Measurements from ENCODE around the gene ILRUN.
"Not testable (repeated sequence)": the region's sequence is repeated elsewhere in the genome, so short reads cannot be mapped to it uniquely, and the experiment has no call there.

Gene ILRUN

GRCh38 chr6:34696739-34697543 lies at the start of gene ILRUN:
TSS of gene ILRUN (minus strand) at chr6:34696767. CDS start at chr6:34696603, 164 bp downstream.
- peak; percentile 86 to 94 for DNase-seq

GRCh38 chr6:34745277-34746103 lies 48.9 kb upstream of the ILRUN start:
- no peak for DNase-seq

GRCh38 chr6:34744294-34744647 lies 47.7 kb upstream of the ILRUN start:
- DNase-seq = not testable (repeated sequence)

GRCh38 chr6:34743625-34744293 lies 47.2 kb upstream of the ILRUN start:
- no peak for DNase-seq

- DNase-seq = no peak
These were observed 45.5 kb upstream of the ILRUN start for GRCh38 chr6:34742094-34742493.

- no peak for DNase-seq
These were observed 40.3 kb upstream of the ILRUN start for GRCh38 chr6:34736823-34737222.

GRCh38 chr6:34731393-34732060 lies 35.0 kb upstream of the ILRUN start:
- no peak for DNase-seq

- DNase-seq = no peak
These were observed 33.3 kb upstream of the ILRUN start for GRCh38 chr6:34729631-34730470.

- DNase-seq = no peak
These were observed 29.5 kb upstream of the ILRUN start for GRCh38 chr6:34726055-34726454.

GRCh38 chr6:34723203-34723602 lies 26.6 kb upstream of the ILRUN start:
- DNase-seq = no peak

- DNase-seq = no peak
These were observed 25.9 kb upstream of the ILRUN start for GRCh38 chr6:34722451-34722850.

- not testable (repeated sequence) for DNase-seq
These were observed 23.6 kb upstream of the ILRUN start for GRCh38 chr6:34720160-34720559.

GRCh38 chr6:34719646-34720045 lies 23.1 kb upstream of the ILRUN start:
- DNase-seq = not testable (repeated sequence)

GRCh38 chr6:34718976-34719375 lies 22.4 kb upstream of the ILRUN start:
- DNase-seq = no peak

GRCh38 chr6:34717466-34717865 lies 20.9 kb upstream of the ILRUN start:
- DNase-seq = no peak

- no peak for DNase-seq
These were observed 18.1 kb upstream of the ILRUN start for GRCh38 chr6:34714663-34715062.

- DNase-seq = not testable (repeated sequence)
These were observed 16.3 kb upstream of the ILRUN start for GRCh38 chr6:34712881-34713280.

- DNase-seq = peak in 1 of 2 donors; percentile 51
These were observed 12.8 kb upstream of the ILRUN start for GRCh38 chr6:34709386-34709785.

- no peak for DNase-seq
These were observed 8.7 kb upstream of the ILRUN start for GRCh38 chr6:34705241-34705640.

GRCh38 chr6:34701199-34701598 lies 4.6 kb upstream of the ILRUN start:
- DNase-seq = no peak

- DNase-seq = no peak
These were observed 1.5 kb upstream of the ILRUN start for GRCh38 chr6:34697904-34698559.

GRCh38 chr6:34697544-34697836 lies 923 bp upstream of the ILRUN start:
- no peak for DNase-seq
